Measurements from ENCODE around the gene ZNF367.

DNA sequence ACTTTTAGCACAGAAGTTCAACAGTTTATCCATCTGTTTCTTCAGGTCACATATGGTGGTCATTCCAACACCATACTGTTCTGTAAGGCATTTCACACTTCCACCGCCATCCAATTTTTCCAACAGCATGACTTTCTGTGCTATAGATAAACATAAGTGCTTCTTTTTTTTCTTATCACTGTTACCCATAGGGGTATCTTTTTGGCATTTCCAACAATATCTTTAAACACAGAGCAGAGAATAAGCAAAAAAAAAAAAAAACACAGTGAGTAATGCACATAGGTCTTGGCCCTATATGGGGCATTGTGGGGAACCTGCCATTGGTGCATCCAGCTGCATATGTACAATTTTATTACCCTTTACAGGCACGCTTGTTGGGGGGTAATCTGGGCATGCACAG, 12.2 kb upstream of the ZNF367 start:
- TF ChIP-seq CTCF (conservative IDR thresholded peaks at IDR 0.05; ENCODE audit: low read length) (no peak), EZH2phosphoT487 (IDR thresholded peaks at IDR 0.05; ENCODE audit: borderline replicate concordance) (no peak)
